Measurements from ENCODE around the gene MS4A4E. TPM values are rescaled to one million over a fixed set of nuclear protein-coding genes. Genes with fewer than 3 reads are reported as not detected.

The MS4A4E gene
- total RNA-seq, 1 experiment from 2014 or later = not detected

DNA sequence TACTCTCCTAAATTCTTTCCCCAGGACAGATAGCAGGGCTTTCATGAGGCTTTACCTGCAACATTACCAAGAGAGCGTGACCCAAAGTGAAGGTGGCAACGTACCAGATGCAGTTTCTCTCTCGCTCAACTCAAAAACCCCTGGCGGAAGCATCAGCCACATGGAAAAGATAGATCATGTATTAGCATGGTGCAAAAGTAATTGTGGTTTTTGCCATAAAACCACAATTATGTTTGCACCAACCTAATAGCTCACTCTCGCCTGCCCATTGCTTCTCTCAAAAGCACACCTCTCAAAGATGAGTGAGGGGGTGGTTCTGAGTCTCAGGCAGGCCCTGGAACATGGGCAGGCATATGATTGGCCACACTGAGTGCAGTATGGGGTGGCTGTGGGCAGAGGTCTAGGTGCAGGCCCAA is 67.1 kb downstream of the MS4A4E start:
- CTCF ChIA-PET = no interaction called here
- Mint-ChIP-seq H3K4me1 (peaks cover 13% of the 10 kb centered on the region), H3K36me3 (no peaks in the 10 kb centered on the region), H3K27ac (no peak overlapping the region), H3K9me3 (peaks cover 5% of the 10 kb centered on the region), H3K27me3 (ENCODE audit: low read depth) (no peaks in the 10 kb centered on the region), H3K4me3 (no peak overlapping the region)
- TF ChIP-seq ZNF423 (CRISPR knock-in tag; IDR thresholded peaks at IDR 0.05) (no peak), PRRX2 (CRISPR knock-in tag; IDR thresholded peaks at IDR 0.05) (no peak), HMGXB4 (CRISPR knock-in tag; IDR thresholded peaks at IDR 0.05) (no peak)
- POLR2A ChIA-PET = no interaction called here
- no peak for DNase-seq (ENCODE audit: low spot score)
- ATAC-seq = no peak

DNA sequence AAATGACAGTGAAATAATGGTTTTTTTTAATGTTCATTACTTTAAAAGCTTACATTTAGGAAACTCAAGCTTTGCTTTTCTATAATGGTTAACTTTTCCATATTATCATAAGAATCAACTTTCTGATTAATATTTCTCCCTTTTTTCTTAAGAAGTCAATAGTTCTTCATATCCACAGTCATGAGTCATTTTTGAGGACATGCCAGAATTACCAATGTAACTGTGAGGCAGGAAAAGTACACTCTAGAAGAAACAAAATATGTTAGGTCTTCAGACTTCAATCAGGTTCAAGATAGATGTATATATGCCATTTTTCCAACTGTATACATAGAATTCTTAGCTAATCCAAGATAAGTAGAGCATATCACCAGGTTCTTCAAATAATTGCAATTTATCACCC is 70.9 kb downstream of the MS4A4E start:
- CTCF ChIA-PET = no interaction called here
- Mint-ChIP-seq H3K9me3 (peaks cover 38% of the 10 kb centered on the region), H3K27me3 (ENCODE audit: low read depth) (peaks cover 4% of the 10 kb centered on the region; the same call in 1 of the 2 replicates), H3K27ac (no peak overlapping the region), H3K4me1 (peaks cover 13% of the 10 kb centered on the region), H3K4me3 (no peak overlapping the region), H3K36me3 (peaks cover 29% of the 10 kb centered on the region)
- TF ChIP-seq SOX15 (CRISPR knock-in tag; IDR thresholded peaks at IDR 0.05) (no peak), CBFB (CRISPR knock-in tag; IDR thresholded peaks at IDR 0.05; ENCODE audit: low read depth) (no peak)
- POLR2A ChIA-PET = interaction anchor here (0.6 kb wide), 1 partner anchor 422 kb away, joined by 3 read pairs; no protein-coding TSS in a partner anchor
- ATAC-seq (no peak), DNase-seq (ENCODE audit: low spot score) (no peak)

- Mint-ChIP-seq H3K9me3 (peaks cover 50% of the 10 kb centered on the region), H3K27ac (no peak overlapping the region), H3K27me3 (ENCODE audit: low read depth) (peaks cover 4% of the 10 kb centered on the region; the same call in 1 of the 2 replicates), H3K36me3 (peaks cover 29% of the 10 kb centered on the region), H3K4me3 (no peak overlapping the region), H3K4me1 (peaks cover 10% of the 10 kb centered on the region)
- DNase-seq (ENCODE audit: low spot score) (no peak), ATAC-seq (no peak)
- CTCF ChIA-PET = interaction anchor here (2.3 kb wide), 1 partner anchor 81 kb away, joined by 11 read pairs; no protein-coding TSS in a partner anchor
- POLR2A ChIA-PET = no interaction called here
- TF ChIP-seq TEAD4 (CRISPR knock-in tag; IDR thresholded peaks at IDR 0.05) (no peak), TCF7 (CRISPR knock-in tag; IDR thresholded peaks at IDR 0.05; ENCODE audit: low read depth) (no peak), TEAD1 (CRISPR knock-in tag; IDR thresholded peaks at IDR 0.05) (no peak), ATF1 (CRISPR knock-in tag; IDR thresholded peaks at IDR 0.05) (no peak)
- TF ChIP-seq, protein P1, sequence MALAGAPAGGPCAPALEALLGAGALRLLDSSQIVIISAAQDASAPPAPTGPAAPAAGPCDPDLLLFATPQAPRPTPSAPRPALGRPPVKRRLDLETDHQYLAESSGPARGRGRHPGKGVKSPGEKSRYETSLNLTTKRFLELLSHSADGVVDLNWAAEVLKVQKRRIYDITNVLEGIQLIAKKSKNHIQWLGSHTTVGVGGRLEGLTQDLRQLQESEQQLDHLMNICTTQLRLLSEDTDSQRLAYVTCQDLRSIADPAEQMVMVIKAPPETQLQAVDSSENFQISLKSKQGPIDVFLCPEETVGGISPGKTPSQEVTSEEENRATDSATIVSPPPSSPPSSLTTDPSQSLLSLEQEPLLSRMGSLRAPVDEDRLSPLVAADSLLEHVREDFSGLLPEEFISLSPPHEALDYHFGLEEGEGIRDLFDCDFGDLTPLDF (CRISPR knock-in tag; IDR thresholded peaks at IDR 0.05) = no peak
Measured at GRCh38 chr11:60170566-60170965, 72.4 kb downstream of the MS4A4E start.

- DNase-seq (ENCODE audit: low spot score) = peak; percentile 28
- ChIA-PET CTCF (interaction anchor here (0.6 to 2.3 kb wide), 4 partner anchors 10 to 305 kb away, joined by 3 to 11 read pairs (median 4); no protein-coding TSS in a partner anchor), POLR2A (no interaction called here)
- no peak for ATAC-seq
- Mint-ChIP-seq H3K4me1 (peaks cover 4% of the 10 kb centered on the region; the same call in 1 of the 2 replicates), H3K36me3 (peaks cover 29% of the 10 kb centered on the region), H3K9me3 (peaks cover 58% of the 10 kb centered on the region), H3K27me3 (ENCODE audit: low read depth) (peaks cover 4% of the 10 kb centered on the region; the same call in 1 of the 2 replicates), H3K27ac (no peak overlapping the region), H3K4me3 (no peak overlapping the region)
- TF ChIP-seq ZNF281 (CRISPR knock-in tag; IDR thresholded peaks at IDR 0.05) = no peak
- TF ChIP-seq, protein P2, sequence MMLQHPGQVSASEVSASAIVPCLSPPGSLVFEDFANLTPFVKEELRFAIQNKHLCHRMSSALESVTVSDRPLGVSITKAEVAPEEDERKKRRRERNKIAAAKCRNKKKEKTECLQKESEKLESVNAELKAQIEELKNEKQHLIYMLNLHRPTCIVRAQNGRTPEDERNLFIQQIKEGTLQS (CRISPR knock-in tag; conservative IDR thresholded peaks at IDR 0.05) = no peak
- TF ChIP-seq, protein P3, sequence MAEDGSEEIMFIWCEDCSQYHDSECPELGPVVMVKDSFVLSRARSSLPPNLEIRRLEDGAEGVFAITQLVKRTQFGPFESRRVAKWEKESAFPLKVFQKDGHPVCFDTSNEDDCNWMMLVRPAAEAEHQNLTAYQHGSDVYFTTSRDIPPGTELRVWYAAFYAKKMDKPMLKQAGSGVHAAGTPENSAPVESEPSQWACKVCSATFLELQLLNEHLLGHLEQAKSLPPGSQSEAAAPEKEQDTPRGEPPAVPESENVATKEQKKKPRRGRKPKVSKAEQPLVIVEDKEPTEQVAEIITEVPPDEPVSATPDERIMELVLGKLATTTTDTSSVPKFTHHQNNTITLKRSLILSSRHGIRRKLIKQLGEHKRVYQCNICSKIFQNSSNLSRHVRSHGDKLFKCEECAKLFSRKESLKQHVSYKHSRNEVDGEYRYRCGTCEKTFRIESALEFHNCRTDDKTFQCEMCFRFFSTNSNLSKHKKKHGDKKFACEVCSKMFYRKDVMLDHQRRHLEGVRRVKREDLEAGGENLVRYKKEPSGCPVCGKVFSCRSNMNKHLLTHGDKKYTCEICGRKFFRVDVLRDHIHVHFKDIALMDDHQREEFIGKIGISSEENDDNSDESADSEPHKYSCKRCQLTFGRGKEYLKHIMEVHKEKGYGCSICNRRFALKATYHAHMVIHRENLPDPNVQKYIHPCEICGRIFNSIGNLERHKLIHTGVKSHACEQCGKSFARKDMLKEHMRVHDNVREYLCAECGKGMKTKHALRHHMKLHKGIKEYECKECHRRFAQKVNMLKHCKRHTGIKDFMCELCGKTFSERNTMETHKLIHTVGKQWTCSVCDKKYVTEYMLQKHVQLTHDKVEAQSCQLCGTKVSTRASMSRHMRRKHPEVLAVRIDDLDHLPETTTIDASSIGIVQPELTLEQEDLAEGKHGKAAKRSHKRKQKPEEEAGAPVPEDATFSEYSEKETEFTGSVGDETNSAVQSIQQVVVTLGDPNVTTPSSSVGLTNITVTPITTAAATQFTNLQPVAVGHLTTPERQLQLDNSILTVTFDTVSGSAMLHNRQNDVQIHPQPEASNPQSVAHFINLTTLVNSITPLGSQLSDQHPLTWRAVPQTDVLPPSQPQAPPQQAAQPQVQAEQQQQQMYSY (CRISPR knock-in tag; IDR thresholded peaks at IDR 0.05) = peak; percentile 39; the same call in 1 of the 2 replicates
Measured at GRCh38 chr11:60169264-60169915, 73.5 kb downstream of the MS4A4E start.
